HepG2 (cell line): ENCODE measurements around the gene NDC1. TPM values are rescaled to one million over a fixed set of nuclear protein-coding genes. Genes with fewer than 3 reads are reported as not detected.

Source experiments
- ATAC-seq: fragments of 200-7000 bp; cut with Tn5 transposase; 3 replicates; pipeline ENCODE4 v1.9.1; 2020; ENCODE audit warnings: mild to moderate bottlenecking, moderate library complexity
- BruUV-seq: library from RNA; stranded (reverse); fragments of 400-500 nt; replicated peaks from 2 replicates; lab custom pipeline; 2021; lab: Mats Ljungman, UMichigan
- CTCF ChIA-PET: fragments of 300-600 bp; formaldehyde crosslinking; extraction: SDS; loops from one replicate; lab custom pipeline; 2021; ENCODE audit warnings: low total read pairs, inconsistent platforms, low intra/inter-chr PET ratio; lab: Yijun Ruan, JAX
- POLR2A ChIA-PET: fragments of 350-600 bp; sonication (Branson Sonifier 250); formaldehyde crosslinking; loops from one replicate; lab custom pipeline; 2020; ENCODE audit warnings: antibody characterized with exemption, inconsistent platforms; lab: Yijun Ruan, JAX
- DNase-seq: peaks from one replicate; pipeline ENCODE4 v3.0.0-alpha.2; 2015; ENCODE audit warnings: low spot score
- FAIRE-seq: peaks from 3 replicates; lab custom pipeline; 2011; peaks lifted over from hg19 to GRCh38; lab: Jason Lieb, UNC
- H2AFZ ChIP-seq: one replicate; pipeline ENCODE4 v1.6.1; 2011; ENCODE audit warnings: low read length, inconsistent platforms
- H3K27ac ChIP-seq: fragments of 300-600 bp; 3 replicates; pipeline ENCODE4 v1.8.0; 2011; ENCODE audit warnings: mixed run types, mild to moderate bottlenecking, mixed read lengths, low read length, inconsistent platforms; ENCODE audit not compliant: insufficient read depth; ENCODE audit errors: extremely low read length
- H3K27me3 ChIP-seq, 2 experiments: fragments of 200-600 bp in 1 of 2; 2 replicates in 1 of 2; 3 replicates in 1 of 2; pipeline versions ENCODE4 v1.6.0 to v1.8.0; 2011; ENCODE audit warnings: low read length in 2 of 2, mild to moderate bottlenecking in 2 of 2, moderate library complexity in 2 of 2, inconsistent platforms in 1 of 2; ENCODE audit not compliant: insufficient read depth in 2 of 2, control insufficient read depth in 1 of 2
- H3K36me3 ChIP-seq, 2 experiments: fragments of 200-600 bp in 1 of 2; replicated peaks in 1 of 2; 2 replicates in 1 of 2; 3 replicates in 1 of 2; pipeline versions ENCODE4 v1.5.1 to v1.8.0; 2011; ENCODE audit warnings: low read length in 2 of 2, inconsistent platforms in 1 of 2; ENCODE audit not compliant: insufficient read depth in 2 of 2, control insufficient read depth in 1 of 2
- H3K4me1 ChIP-seq: 2 replicates; pipeline ENCODE4 v1.5.1; 2012; ENCODE audit warnings: low read length, inconsistent platforms; ENCODE audit not compliant: insufficient read depth
- H3K4me2 ChIP-seq: 2 replicates; pipeline ENCODE4 v1.6.0; 2011; ENCODE audit warnings: low read depth, low read length, inconsistent platforms
- H3K4me3 ChIP-seq, 3 experiments: fragments of 200-600 bp in 1 of 3; sonication (generic), shearing (Covaris generic) in 1 of 3; replicated peaks in 1 of 3; 2 replicates each; pipeline ENCODE4 v1.5.1; 2011 to 2016; ENCODE audit warnings: low read length in 3 of 3, inconsistent platforms in 2 of 3, low read depth in 2 of 3, mild to moderate bottlenecking in 2 of 3, control low read depth in 1 of 3, mixed read lengths in 1 of 3; ENCODE audit not compliant: insufficient read depth in 1 of 3
- H3K79me2 ChIP-seq: one replicate; pipeline ENCODE4 v1.6.1; 2011; ENCODE audit warnings: low read length, inconsistent platforms; ENCODE audit not compliant: insufficient read depth
- H3K9ac ChIP-seq: 2 replicates; pipeline ENCODE4 v1.6.0; 2011; ENCODE audit warnings: mild to moderate bottlenecking, low read depth, low read length, inconsistent platforms; ENCODE audit not compliant: insufficient read depth
- H3K9me3 ChIP-seq: 2 replicates; pipeline ENCODE4 v1.5.1; 2012; ENCODE audit warnings: mild to moderate bottlenecking, low read length
- H4K20me1 ChIP-seq: 2 replicates; pipeline ENCODE4 v1.6.0; 2011; ENCODE audit warnings: inconsistent platforms, mild to moderate bottlenecking, low read length, moderate library complexity; ENCODE audit not compliant: insufficient read depth
- AGO2 ChIP-seq: fragments of 200-400 bp; formaldehyde crosslinking; optimal IDR thresholded peaks from 2 replicates; pipeline ENCODE3; 2017; ENCODE audit warnings: mild to moderate bottlenecking, low read depth, low read length, moderate library complexity
- CHD4 ChIP-seq: fragments of 200-600 bp; sonication (generic); IDR thresholded peaks from 2 replicates; pipeline ENCODE4 v1.7.0; 2017; ENCODE audit warnings: mild to moderate bottlenecking, low read length, borderline replicate concordance
- NCOA5 ChIP-seq: sonication (generic); formaldehyde crosslinking; IDR thresholded peaks from 2 replicates; pipeline ENCODE4 v1.4.0; 2020; ENCODE audit warnings: missing genetic modification reagents
- NFIB ChIP-seq: sonication (generic); formaldehyde crosslinking; IDR thresholded peaks from 2 replicates; pipeline ENCODE4 v1.9.0; 2021; ENCODE audit warnings: missing genetic modification reagents, mild to moderate bottlenecking, borderline replicate concordance
- NFKBIZ ChIP-seq: IDR thresholded peaks from 2 replicates; pipeline ENCODE4 v1.6.1; 2018; ENCODE audit warnings: missing genetic modification reagents, missing compliant biosample characterization
- POLR2A ChIP-seq, 2 experiments: IDR thresholded peaks; 2 replicates each; pipeline ENCODE4 v1.6.1; 2011; ENCODE audit warnings: low read depth in 2 of 2, low read length in 2 of 2, mild to moderate bottlenecking in 1 of 2, moderate library complexity in 1 of 2; ENCODE audit not compliant: insufficient read depth in 1 of 2
- SAFB2 ChIP-seq: sonication (generic); formaldehyde crosslinking; IDR thresholded peaks from 2 replicates; pipeline ENCODE4 v1.5.1; 2020; ENCODE audit warnings: missing genetic modification reagents, low read depth, mild to moderate bottlenecking, borderline replicate concordance
- SRSF4 ChIP-seq: fragments of 200-400 bp; formaldehyde crosslinking; IDR thresholded peaks from one replicate; pipeline ENCODE4 v1.6.1; 2018; ENCODE audit warnings: mild to moderate bottlenecking, low read depth, low read length, moderate library complexity; ENCODE audit not compliant: poor library complexity, severe bottlenecking
- SUZ12 ChIP-seq: fragments of 150-350 bp; IDR thresholded peaks from 2 replicates; pipeline ENCODE4 v1.6.1; 2014; ENCODE audit warnings: low read depth, low read length
- TARDBP ChIP-seq: sonication (generic); formaldehyde crosslinking; IDR thresholded peaks from 2 replicates; pipeline ENCODE4 v1.8.0; 2022; ENCODE audit warnings: mild to moderate bottlenecking, missing genetic modification reagents
- TCF7L2 ChIP-seq: IDR thresholded peaks from 2 replicates; pipeline ENCODE4 v1.6.1; 2011; ENCODE audit warnings: mild to moderate bottlenecking, low read depth, low read length, moderate library complexity
- U2AF1 ChIP-seq: fragments of 200-400 bp; formaldehyde crosslinking; optimal IDR thresholded peaks from 2 replicates; pipeline ENCODE3; 2017; ENCODE audit warnings: mild to moderate bottlenecking, low read depth, low read length
- ZNF24 ChIP-seq: fragments of 450-650 bp; IDR thresholded peaks from 2 replicates; pipeline ENCODE4 v1.6.1; 2017; ENCODE audit warnings: antibody characterized with exemption, mild to moderate bottlenecking
- WGBS: methylation state at CpG from one replicate; pipeline ENCODE4 v1.1.6; 2017; ENCODE audit warnings: low lambda C conversion rate; 5-methylcytosine and 5-hydroxymethylcytosine counted together
- in situ Hi-C: cut with HindIII; loops from 2 replicates; pipeline ENCODE4 v1.10.0; 2017; ENCODE audit warnings: low pct_unique_long_range_greater_than_20kb; ENCODE audit not compliant: extremely low pct_ligation_motif_present
- intact Hi-C: fragments of 100-400 bp; cut with micrococcal nuclease; formaldehyde crosslinking; loops from one replicate; pipeline ENCODE4 v1.10.0; 2022; ENCODE audit not compliant: unreplicated experiment
- polyA plus RNA-seq, 8 experiments: library from polyadenylated mRNA; depleted of rRNA in 3 of 8; stranded (reverse) in 7 of 8; unstranded in 1 of 8; fragments of >200 nt; fragmentation: Illumina TruSeq in 4 of 8; extraction: Trizol in 4 of 8; gene quantifications; 2 replicates each; pipeline versions ENCODE4 v1.2.1 to v1.2.3, GENCODE V29; 2011 to 2016; ENCODE audit warnings: low read depth in 4 of 8, missing spikeins in 1 of 8, mixed read lengths in 1 of 8; ENCODE audit not compliant: insufficient read depth in 1 of 8
- total RNA-seq, 5 experiments: library from RNA; depleted of rRNA; stranded (reverse); fragments of >200 nt; fragmentation: Illumina TruSeq; extraction: Trizol; gene quantifications; 2 replicates each; pipeline ENCODE4 v1.2.3, GENCODE V29; 2016; ENCODE audit warnings: low read depth in 1 of 5
- TF ChIP-seq, protein P1 (sequence below): sonication (generic); formaldehyde crosslinking; IDR thresholded peaks from 2 replicates; pipeline ENCODE4 v1.4.0; 2020; ENCODE audit warnings: mild to moderate bottlenecking, missing genetic modification reagents
- TF ChIP-seq, protein P2 (sequence below): sonication (generic); formaldehyde crosslinking; IDR thresholded peaks from 2 replicates; pipeline ENCODE4 v1.4.0; 2020; ENCODE audit warnings: missing genetic modification reagents

NDC1 gene
- total and polyA plus RNA-seq, 2 of the 13 experiments (the other 11 are each of a cell fraction or from before 2014, with no cell fraction given): 38.1 to 50.9 TPM

GRCh38 chr1:53822931-53823330 is 15.2 kb downstream of the NDC1 start:
- no peaks in the 10 kb centered on the region for H4K20me1 ChIP-seq
- no peaks in the 10 kb centered on the region for H3K4me1 ChIP-seq
- no peaks in the 10 kb centered on the region for H3K9me3 ChIP-seq
- H2AFZ ChIP-seq: no peak overlapping the region
- H3K4me2 ChIP-seq: no peak overlapping the region
- no TSS peak for BruUV-seq
- H3K27me3 ChIP-seq: no peaks in the 10 kb centered on the region
- 90% methylated on average over 3 of the region's 3 CpGs for WGBS
- H3K27ac ChIP-seq: no peak overlapping the region
- no peak for ATAC-seq
- H3K36me3 ChIP-seq: peaks cover 12 to 63% of the 10 kb centered on the region in 2 experiments
- DNase-seq: no peak
- in situ Hi-C loops: no loop called here
- TF ChIP-seq NFKBIZ (no peak), SRSF4 (no peak), TARDBP (CRISPR knock-in tag) (no peak), NFIB (CRISPR knock-in tag) (no peak)
- TF ChIP-seq, protein P1, sequence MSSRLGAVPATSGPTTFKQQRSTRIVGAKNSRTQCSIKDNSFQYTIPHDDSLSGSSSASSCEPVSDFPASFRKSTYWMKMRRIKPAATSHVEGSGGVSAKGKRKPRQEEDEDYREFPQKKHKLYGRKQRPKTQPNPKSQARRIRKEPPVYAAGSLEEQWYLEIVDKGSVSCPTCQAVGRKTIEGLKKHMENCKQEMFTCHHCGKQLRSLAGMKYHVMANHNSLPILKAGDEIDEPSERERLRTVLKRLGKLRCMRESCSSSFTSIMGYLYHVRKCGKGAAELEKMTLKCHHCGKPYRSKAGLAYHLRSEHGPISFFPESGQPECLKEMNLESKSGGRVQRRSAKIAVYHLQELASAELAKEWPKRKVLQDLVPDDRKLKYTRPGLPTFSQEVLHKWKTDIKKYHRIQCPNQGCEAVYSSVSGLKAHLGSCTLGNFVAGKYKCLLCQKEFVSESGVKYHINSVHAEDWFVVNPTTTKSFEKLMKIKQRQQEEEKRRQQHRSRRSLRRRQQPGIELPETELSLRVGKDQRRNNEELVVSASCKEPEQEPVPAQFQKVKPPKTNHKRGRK (CRISPR knock-in tag): no peak
- CTCF ChIA-PET: no interaction called here
- intact Hi-C loops: no loop called here
- no peak overlapping the region for H3K4me3 ChIP-seq
- POLR2A ChIA-PET: no interaction called here
- no peaks in the 10 kb centered on the region for H3K79me2 ChIP-seq
- FAIRE-seq: no peak
- no peak overlapping the region for H3K9ac ChIP-seq

GRCh38 chr1:53821380-53821779 is 16.7 kb downstream of the NDC1 start:
- Histone ChIP-seq H4K20me1 (no peaks in the 10 kb centered on the region), H3K4me2 (no peak overlapping the region), H3K27ac (no peak overlapping the region), H3K79me2 (no peaks in the 10 kb centered on the region), H3K36me3 (peaks cover 11 to 59% of the 10 kb centered on the region in 2 experiments), H3K9me3 (no peaks in the 10 kb centered on the region), H3K9ac (no peak overlapping the region), H3K4me3 (no peak overlapping the region), H3K4me1 (no peaks in the 10 kb centered on the region), H2AFZ (no peak overlapping the region), H3K27me3 (no peaks in the 10 kb centered on the region)
- WGBS: 97% methylated on average over 5 of the region's 5 CpGs
- BruUV-seq: no TSS peak
- in situ Hi-C loops (no loop called here), intact Hi-C loops (no loop called here)
- TF ChIP-seq CHD4: no peak
- TF ChIP-seq, protein P2, sequence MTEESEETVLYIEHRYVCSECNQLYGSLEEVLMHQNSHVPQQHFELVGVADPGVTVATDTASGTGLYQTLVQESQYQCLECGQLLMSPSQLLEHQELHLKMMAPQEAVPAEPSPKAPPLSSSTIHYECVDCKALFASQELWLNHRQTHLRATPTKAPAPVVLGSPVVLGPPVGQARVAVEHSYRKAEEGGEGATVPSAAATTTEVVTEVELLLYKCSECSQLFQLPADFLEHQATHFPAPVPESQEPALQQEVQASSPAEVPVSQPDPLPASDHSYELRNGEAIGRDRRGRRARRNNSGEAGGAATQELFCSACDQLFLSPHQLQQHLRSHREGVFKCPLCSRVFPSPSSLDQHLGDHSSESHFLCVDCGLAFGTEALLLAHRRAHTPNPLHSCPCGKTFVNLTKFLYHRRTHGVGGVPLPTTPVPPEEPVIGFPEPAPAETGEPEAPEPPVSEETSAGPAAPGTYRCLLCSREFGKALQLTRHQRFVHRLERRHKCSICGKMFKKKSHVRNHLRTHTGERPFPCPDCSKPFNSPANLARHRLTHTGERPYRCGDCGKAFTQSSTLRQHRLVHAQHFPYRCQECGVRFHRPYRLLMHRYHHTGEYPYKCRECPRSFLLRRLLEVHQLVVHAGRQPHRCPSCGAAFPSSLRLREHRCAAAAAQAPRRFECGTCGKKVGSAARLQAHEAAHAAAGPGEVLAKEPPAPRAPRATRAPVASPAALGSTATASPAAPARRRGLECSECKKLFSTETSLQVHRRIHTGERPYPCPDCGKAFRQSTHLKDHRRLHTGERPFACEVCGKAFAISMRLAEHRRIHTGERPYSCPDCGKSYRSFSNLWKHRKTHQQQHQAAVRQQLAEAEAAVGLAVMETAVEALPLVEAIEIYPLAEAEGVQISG (CRISPR knock-in tag): no peak
- TF ChIP-seq NCOA5 (CRISPR knock-in tag): no peak
- TF ChIP-seq TCF7L2: no peak
- TF ChIP-seq SAFB2 (CRISPR knock-in tag): no peak
- no peak for TF ChIP-seq SUZ12
- no peak for TF ChIP-seq U2AF1
- TF ChIP-seq POLR2A (IDR thresholded peaks at IDR 0.05; ENCODE audit: insufficient read depth in 1 of 2, low read depth in 2 of 2, low read length in 2 of 2): no peak
- TF ChIP-seq AGO2: no peak
- no peak for TF ChIP-seq ZNF24
- ATAC-seq (peak; percentile 38; the same call in 1 of the 3 replicates), FAIRE-seq (no peak), DNase-seq (no peak)
- ChIA-PET CTCF (no interaction called here), POLR2A (no interaction called here)
